HEK293 (cell line): ENCODE measurements around the gene PDE4D.

ENCODE experiments used
- ZNF121 ChIP-seq: fragments of 450-650 bp; formaldehyde crosslinking; IDR thresholded peaks from 2 replicates; pipeline ENCODE4 v1.5.1; 2016; ENCODE audit warnings: missing biosample characterization, missing genetic modification characterization
- ZNF174 ChIP-seq: fragments of 450-650 bp; formaldehyde crosslinking; IDR thresholded peaks from 2 replicates; pipeline ENCODE4 v1.5.0; 2017; ENCODE audit warnings: missing biosample characterization, mild to moderate bottlenecking, missing genetic modification characterization
- ZNF23 ChIP-seq: fragments of 450-650 bp; formaldehyde crosslinking; IDR thresholded peaks from 2 replicates; pipeline ENCODE4 v1.5.1; 2016; ENCODE audit warnings: missing biosample characterization, missing genetic modification characterization, borderline replicate concordance
- TF ChIP-seq, protein P1 (sequence below): fragments of 450-650 bp; formaldehyde crosslinking; IDR thresholded peaks from 2 replicates; pipeline ENCODE4 v1.5.1; 2016; ENCODE audit warnings: missing biosample characterization, missing genetic modification characterization

GRCh38 chr5:59704936-59705335 is 188.6 kb downstream of the PDE4D start:
- TF ChIP-seq ZNF23 (tag by site-specific recombination), result no peak
- no peak for TF ChIP-seq ZNF121
- TF ChIP-seq, protein P1, sequence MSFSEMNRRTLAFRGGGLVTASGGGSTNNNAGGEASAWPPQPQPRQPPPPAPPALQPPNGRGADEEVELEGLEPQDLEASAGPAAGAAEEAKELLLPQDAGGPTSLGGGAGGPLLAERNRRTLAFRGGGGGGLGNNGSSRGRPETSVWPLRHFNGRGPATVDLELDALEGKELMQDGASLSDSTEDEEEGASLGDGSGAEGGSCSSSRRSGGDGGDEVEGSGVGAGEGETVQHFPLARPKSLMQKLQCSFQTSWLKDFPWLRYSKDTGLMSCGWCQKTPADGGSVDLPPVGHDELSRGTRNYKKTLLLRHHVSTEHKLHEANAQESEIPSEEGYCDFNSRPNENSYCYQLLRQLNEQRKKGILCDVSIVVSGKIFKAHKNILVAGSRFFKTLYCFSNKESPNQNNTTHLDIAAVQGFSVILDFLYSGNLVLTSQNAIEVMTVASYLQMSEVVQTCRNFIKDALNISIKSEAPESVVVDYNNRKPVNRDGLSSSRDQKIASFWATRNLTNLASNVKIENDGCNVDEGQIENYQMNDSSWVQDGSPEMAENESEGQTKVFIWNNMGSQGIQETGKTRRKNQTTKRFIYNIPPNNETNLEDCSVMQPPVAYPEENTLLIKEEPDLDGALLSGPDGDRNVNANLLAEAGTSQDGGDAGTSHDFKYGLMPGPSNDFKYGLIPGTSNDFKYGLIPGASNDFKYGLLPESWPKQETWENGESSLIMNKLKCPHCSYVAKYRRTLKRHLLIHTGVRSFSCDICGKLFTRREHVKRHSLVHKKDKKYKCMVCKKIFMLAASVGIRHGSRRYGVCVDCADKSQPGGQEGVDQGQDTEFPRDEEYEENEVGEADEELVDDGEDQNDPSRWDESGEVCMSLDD (tag by site-specific recombination), result no peak
- no peak for TF ChIP-seq ZNF174 (tag by site-specific recombination)
